Dedifferentiated amniotic fluid mesenchymal stem cell (primary cell): Measurements from ENCODE around the gene MPHOSPH10.
"Not testable (repeated sequence)": the region's sequence is repeated elsewhere in the genome, so short reads cannot be mapped to it uniquely, and the experiment has no call there.

Experiments used
- DNase-seq: peaks from one replicate; pipeline ENCODE4 v3.0.0-alpha.2; 2016; ENCODE audit errors: extremely low spot score

MPHOSPH10 gene

DNA sequence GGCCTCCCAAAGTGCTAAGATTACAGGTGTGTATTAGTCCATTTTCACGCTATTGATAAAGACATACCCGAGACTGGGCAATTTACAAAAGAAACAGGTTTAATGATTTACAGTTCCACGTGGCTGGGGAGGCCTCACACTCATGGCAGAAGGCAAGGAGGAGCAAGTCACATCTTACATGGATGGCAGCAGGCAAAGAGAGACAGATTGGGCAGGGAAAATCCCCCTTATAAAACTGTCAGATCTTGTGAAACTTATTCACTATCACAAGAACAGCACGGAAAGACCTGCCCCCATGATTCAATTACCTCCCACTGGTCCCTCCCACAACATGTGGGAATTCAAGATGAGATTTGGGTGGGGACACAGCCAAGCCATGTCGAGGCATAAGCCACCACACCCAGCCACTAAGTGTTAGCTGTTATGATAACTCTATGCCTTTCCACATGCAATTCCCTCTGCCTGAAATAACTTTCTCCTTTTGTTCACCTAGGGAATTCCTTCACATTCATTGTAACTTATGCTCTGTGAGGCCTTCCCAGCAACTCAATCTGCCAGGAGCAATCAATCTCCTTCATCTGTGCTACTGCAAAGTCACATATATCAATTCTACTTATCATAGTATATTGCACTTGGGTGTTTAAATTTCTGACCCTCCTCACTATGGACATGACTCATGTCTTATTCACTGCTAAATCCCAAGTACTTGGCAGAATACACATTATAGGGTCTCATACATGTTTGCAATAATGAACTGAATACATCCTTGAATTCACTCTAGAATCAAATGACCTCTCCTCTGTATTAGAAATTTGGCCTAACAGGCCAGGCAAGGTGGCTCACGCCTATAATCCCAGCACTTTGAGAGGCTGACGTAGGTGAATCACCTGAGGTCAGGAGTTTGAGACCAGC lies 7.8 kb upstream of the MPHOSPH10 start:
- DNase-seq: no peak

DNA sequence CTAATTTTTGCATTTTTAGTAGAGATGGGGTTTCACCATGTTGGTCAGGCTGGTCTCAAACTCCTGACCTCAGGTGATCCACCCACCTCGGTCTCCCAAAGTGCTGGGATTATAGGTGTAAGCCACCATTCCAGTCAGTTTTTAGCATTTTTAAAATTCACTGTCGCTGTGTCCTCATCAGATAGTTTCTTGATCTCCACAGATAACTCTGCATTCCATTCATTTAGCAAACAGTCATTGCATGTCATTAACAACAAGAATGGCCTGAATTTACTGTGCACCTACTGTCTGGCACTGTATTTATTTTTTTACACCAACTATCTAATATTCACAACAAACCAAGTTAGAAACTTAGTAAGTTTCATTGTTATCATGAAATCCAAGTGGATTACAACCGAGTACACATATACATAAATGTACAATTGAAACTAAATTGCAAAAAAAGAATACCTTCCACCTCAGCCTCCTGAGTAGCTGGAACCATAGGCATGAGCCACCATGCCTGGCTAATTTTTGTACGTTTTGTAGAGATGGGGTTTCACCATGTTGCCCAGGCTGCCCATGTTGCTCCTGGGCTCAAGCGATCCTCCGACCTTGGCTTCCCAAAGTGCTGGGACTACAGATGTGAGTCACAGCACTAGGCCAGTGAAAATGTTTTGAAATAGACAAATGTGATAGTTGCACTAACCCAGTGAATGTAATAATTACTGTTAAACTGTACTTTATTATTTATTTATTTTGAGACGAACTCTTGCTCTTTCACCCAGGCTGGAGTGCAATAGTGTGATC lies 4.7 kb upstream of the MPHOSPH10 start:
- DNase-seq: no peak

DNA sequence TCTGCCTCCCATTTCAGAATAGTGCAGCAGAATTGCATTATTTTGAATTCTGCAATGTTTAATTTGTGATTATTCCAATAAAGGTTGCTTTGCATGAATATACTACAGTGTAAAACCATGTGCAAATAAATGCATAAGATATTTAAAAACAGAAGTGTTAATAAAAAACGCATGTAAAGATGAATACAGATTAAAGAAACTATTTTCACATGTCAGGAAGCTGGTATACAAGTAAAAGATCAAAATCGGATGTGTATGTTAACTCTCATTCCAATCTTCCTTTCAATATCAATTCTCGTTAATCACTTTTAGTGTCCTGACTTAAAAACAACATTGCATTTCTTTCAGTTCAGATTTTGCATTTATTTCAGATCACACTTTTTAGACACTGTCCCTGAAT lies 3.5 kb upstream of the MPHOSPH10 start:
- no peak for DNase-seq

DNA sequence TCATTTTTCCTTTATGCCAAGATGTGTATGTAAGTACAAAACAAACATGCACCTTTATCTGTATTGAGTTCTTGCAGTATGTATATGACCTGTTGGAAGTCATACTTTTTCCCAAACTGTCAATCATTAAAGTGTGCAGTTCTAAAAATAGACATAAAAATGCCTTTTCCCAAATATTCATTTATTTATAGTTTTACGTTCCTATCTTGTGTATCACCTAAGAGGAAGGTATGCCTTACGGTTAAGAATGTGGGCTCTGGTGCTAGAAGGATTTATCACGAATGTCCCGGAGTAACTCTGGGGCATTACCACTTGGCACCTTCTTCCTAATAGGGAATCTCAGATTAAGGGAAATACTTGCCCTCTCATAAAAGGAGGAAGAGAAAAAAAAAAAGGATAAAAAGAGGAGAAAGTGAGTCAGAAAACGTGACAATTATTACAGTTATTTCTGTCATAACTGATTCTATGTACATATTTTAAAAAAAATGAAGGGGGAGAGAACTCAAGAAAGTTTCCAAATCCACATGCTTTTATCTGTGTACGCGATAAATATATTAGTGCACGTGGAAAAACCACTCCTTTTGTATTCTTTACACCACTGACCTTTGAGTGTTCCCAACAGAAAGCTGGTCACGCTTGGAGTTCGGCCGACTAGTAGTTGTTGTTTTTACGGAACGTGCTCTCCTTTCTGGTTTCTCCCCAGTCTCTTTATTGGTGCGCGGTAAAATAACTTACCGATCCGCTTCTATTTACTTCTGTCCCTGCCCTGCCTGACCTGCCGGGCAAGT lies 1.1 kb upstream of the MPHOSPH10 start:
- no peak for DNase-seq

DNA sequence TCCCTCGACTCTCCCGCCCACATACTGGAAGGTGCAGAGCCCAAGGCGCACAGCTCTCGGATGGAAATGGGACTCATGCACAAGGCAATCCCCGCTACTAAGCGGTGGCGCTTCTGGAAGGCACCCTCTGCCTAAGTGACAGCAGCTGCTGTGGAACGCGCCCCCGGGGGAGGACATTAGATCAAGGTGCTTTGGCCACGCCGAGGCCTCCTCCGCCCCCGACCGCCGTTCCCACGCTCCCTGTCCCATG lies 607 bp upstream of the MPHOSPH10 start:
- DNase-seq: peak; percentile 30

DNA sequence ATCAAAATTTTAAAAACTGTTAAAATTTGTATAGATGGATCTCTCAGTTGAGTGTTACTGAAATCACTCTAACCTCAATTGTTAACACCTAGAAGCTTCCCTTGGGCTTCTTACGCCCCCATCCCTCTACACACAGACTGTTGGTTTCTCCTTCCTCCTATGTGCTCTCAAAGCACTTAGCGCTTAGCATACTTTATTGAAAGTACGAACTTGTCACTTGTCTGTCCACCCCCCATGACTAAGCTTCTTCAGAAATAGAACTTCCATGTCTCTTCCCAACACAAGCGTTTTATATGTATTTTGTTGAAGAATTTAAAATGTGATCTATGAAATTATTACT lies 441 bp downstream of the MPHOSPH10 start:
- DNase-seq: no peak

DNA sequence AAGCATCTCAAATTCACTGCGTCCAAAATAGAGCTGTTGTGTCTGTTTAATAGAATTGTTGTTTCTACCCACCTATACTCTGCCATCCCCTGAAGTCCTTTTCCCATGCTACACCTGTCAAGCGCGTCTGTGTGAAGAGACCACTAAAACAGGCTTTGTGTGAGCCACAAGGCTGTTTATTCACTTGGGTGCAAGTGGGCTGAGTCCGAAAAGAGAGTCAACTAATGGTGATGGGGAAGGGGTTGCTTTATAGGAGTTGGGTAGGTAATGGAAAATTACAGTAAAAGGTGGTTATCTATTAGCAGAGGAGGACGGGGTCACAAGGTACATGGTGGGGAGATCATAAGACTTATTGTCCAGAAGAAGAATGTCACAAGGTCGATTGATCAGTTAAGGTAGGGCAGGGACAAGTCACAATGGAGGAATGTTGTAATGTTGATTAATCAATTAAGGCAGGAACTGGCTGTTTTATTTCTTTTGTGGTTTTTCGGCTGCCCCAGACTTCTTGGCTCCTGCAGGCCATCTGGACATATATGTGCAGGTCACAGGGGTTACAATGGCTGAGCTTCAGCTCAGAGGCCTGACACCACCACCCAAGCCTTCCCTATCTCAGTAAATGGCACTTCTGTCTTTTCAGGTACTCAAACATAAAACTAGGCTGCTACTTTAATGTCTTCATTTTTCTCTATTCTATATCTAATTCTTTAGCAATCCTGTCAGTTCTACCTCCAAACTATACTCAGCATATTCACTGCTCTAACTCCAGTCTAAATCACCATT lies 1.1 kb downstream of the MPHOSPH10 start:
- not testable (repeated sequence) for DNase-seq

DNA sequence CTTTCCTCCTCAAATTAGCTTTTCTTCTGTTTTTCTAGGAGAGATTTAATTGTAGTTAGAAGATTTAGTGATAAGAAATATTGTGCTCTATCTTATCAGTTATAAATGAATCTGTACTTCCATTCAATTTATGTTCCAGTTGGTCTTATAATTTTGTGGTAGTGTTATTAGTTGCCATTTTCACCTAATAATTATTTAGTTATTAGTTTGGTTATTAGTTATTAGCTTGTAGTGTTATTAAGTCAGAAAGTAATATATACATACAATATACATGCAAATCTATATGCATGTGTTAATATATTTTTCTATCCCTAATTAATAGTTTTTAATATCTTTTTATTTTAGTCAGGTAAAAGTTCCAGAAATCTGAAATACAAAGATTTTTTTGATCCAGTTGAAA lies 3.2 kb downstream of the MPHOSPH10 start:
- DNase-seq: no peak

DNA sequence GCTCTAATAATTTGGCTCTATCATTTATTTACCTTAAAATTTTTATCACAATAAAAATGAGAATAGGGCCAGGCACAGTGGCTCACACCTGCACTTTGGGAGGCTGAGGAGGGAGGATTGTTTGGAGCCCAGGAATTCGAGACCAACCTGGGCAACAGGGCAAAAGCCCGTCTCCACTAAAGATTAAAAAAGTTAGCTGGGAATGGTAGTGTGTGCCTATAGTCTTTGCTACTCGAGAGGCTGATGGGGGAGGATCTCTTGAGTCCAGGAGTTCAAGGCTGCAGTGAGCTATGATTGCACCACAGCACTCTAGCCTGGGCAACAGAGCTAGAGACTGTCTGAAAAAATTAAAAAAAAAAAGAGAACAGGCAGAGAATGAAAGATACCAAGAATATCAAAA lies 5.7 kb downstream of the MPHOSPH10 start:
- DNase-seq: no peak

DNA sequence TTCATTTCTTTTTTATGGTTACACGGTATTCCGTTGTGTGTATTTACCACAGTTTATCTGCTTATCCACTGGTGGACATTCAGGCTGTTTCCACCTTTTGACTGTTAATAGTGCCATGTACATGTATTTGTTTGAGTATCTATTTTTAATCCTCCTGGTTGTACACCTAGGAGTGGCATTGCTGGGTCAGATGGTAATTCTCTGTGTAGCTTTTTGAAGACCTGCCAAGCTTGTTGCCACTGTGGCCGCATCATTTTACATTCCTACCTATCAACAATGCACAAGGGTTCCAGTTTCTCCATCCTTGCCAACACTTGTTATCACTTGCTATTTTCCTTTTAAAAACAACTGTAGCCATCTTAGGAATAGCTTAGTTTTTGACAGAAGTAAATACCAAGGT lies 13.3 kb downstream of the MPHOSPH10 start:
- DNase-seq: no peak

DNA sequence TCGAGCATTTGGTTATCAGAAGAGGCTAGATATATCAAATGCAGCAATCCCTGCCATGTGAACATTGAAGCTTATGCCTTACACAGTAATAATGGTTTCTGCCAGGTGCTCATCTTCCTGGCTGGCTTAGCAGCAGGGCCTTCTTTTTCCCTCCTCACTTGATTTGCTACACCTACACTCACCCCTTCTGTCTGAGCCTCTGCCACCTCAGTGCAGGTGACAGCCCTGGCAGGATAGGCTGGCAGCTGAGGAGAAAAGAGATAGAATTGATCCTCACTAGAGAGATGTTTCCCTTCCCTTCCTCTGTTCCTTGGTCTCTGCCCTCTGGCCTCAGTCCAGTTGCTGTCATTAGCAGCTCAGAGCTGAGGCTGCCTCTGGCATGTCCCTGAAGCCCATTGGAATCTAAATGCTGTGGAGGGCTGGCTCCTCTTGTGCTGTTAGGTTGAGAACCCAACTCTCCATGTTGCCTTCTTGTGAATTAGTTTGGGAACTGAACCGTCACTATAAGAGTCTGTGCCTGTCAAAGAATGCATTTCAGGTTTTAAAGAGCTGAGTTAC lies 18.2 kb downstream of the MPHOSPH10 start:
- no peak for DNase-seq

DNA sequence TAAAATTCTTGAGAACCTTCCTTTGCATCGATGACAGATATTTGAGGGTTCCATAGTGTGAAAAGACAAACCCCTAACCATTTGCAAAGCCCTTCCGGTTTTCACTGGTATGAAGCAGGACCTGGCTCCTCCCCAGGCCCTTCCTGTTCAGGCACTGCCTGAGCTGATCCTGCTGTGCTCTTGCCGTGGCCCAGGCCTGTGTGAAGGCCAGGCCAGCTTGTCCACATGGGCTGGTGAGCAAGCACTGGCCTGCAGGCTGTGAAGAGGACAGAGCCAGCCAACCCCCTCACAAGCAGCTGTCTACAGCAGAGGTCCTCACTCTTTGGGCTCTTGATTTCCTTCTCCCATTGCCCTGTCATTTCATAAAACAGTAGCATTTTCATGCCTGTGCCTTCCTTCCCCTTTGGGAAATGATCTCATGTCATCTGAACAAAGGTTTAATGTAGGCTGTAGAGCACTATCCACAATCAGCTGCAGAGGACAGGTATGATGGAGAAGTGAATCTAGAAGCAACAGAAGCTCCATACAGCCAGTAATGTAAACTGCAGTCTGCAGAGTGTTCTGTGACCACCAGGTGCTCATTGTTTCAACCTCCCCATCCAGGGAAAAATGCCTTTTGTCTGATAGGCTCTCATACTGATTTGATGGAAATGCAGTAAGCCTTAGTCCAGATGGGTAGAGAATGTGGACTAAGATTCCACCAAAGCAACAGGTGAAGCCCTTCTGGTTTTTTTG lies 19.8 kb downstream of the MPHOSPH10 start:
- DNase-seq: no peak

DNA sequence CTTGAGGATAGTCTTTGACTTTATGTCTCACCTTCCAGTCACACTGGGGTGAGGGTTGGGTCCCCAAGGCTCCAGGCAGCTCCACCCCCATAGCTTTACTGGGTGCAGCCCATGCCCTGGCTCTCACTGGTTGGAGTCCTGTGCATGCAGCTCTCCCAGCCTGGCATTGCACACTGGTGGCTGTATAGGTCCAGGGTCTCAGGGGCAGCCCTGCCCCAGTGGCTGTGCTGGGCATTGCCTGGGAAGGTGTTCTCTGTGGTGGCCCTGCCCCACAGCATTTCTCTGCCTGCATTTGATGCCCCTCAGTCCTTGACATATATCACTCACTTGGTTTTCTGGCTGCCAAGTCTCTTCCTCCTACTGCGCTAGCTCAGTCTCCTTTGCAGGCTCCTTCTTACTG lies 21.2 kb downstream of the MPHOSPH10 start:
- no peak for DNase-seq

DNA sequence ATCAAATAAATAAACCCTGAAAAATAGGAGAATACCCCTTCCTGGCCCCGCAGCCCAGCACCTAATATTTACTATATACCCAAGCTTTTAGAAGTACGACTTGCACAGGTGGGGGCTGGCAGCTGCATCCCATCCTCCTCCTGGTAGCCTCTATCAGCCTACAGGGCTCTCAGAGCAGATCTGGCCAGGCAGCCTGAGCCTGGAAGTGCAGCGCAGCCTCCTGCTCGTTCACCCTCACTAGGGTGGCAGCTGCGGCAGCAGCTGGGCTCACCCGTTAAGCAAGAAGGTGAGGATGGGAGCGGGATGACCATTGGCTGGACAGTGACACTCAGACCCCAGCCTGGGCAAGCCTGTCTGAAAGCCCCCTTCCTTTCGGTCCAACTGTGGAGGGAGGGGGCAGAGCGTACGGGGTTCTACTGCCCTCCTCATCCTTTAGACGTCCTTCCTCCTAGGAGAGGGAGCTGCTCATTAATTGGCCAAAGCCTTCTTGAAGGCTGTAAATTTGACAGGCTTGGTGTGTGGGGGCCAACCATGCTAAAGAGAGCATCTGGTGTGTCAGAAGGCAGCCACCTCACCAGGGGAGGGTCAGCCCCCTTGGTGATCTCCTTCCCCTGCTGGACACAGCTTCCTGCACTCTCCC lies 23.3 kb downstream of the MPHOSPH10 start:
- no peak for DNase-seq

DNA sequence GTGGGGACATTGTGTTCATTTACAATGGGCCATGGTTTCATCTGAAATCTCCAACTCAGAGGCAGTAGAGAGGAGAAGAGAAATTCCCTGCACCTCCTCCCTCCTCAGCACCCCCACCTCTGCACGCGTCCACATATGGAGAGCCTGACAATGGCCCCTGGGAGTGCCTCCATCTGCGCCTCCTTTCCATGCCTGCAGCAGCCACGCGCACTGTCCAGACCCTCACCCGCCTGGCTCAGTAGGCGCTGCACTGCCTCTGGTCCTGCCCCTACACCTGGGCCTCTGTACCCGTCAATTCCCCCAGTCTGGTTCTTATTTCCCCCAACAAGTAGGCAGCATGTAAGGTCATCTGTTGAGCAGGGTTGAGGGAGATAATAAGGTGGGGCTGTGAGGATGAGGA lies 23.8 kb downstream of the MPHOSPH10 start:
- DNase-seq: no peak

DNA sequence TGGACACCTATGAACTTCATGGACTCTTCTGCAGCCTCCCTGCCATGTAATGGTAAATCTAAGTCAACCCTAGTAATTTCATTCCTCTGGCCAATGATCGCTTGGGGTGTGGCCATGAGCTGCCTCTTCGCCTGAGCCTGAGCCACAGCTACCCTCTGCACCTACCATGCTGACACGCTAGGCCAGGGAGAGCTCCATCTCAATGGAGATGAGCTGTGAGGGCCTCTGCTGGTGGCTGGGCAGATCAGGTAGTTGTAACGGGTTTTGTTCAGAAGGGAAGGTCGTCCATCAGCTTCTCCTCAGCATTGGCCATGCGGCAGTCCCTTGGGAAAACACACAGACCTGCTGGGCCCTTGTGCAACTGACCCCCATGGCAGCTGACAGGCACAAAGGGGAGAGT lies 24.4 kb downstream of the MPHOSPH10 start:
- DNase-seq: no peak

DNA sequence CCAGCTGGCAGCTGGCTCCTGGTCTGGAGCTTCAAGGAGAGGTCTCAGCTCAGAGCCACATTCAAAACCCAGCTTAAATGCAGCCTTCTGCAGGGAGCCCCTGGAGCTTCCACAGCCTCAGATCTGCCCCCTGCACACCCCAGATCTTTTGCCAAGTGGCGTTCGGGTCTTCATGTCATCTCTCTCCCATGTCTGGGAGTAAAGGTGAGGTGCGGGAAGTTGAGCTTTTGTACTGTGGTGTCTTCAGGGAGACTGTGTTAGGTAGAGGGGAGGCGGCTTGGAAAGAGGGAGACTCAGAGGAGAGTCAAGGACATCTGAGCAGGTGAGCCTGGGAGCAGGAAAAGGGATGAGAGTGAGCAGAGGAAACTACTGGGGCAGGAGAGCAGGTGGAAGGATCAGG lies 25.4 kb downstream of the MPHOSPH10 start:
- no peak for DNase-seq

DNA sequence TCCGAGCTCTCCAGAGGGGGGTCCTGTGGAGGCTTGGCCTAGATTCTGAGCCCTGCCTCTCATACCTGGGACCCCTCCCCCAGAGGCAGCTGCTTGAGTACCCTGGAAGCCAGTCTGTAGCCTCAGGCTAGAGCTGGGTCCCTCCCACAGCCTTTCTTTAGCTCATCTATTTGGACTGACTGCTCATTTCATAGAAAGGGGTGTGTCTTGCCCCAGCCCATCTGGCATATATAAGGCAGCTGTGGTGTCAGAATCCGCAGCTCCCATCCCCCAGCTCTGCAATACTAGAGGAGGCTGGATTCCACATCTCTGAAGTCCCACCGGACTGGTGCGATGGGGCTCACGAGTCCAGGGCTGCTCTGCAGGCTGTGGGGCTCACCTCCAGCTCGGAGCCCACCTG lies 26.1 kb downstream of the MPHOSPH10 start:
- DNase-seq: no peak

DNA sequence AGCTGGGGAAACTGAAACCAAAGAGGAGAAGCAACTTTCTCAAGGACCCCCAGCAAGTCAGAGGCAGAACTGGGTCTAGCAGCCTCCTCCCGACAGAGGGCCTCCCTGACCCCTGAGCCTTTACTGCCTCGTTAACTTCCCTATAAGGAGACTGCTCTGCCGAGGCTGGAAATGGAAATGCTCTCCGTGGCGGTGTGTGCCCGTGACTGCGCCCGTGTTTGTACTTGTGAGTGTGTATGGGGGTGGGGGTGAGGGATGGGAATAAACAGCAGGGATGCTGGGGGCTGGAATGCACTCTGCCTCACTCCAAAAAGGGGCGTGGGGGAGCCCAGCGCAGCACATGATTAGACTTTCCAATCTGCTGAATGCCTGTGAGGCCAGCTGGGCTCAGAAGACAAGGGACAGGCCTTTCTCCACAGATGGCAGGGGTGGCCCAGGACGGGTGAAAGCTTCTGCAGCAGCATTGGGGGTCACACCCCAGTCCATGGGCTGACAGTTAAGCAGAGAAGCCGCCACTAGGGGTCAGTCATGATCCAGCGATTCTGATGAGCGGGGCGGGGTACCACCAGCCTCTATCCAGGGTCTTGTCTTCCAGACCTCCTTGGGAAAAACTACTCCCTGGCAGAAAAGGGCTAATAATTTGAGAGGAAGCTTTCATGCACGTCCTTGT lies 26.8 kb downstream of the MPHOSPH10 start:
- no peak for DNase-seq

DNA sequence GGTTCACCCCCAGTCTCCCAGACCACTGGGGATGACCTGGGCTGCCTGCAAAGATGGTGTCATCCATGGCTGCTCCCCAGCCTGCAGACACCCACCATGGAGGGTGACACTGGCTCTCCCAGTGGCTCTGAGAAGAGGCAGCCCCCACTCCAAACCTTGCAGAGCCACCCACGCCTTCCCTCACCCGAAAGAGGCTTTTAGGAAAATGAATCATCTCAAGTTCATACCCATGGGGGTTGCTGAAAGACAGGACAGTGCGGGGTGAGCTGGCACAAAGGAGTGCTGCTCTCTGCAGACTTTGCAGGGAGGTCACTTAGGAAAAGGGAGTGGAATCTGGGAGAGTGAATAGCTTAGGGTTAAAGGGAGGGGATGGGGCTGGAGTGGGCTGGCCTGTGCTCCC lies 36.4 kb downstream of the MPHOSPH10 start:
- no peak for DNase-seq
